Neural progenitor cell (in vitro differentiated cells): Measurements from ENCODE around the gene DKK1. TPM values are rescaled to one million over a fixed set of nuclear protein-coding genes. Genes with fewer than 3 reads are reported as not detected.

Experiments used
- DNase-seq: peaks from one replicate; pipeline ENCODE4 v3.0.0-alpha.2; 2016; ENCODE audit warnings: low spot score
- H2AFZ ChIP-seq: fragments of 200-600 bp; sonication (generic); replicated peaks from 2 replicates; pipeline ENCODE4 v1.6.1; 2016; ENCODE audit warnings: antibody characterized with exemption
- H3F3A ChIP-seq: fragments of 200-600 bp; sonication (generic); 2 replicates; pipeline ENCODE4 v1.6.1; 2016; ENCODE audit warnings: antibody characterized with exemption, low read depth
- H3K27ac ChIP-seq: fragments of 200-600 bp; sonication (generic); 2 replicates; pipeline ENCODE4 v1.5.1; 2016; ENCODE audit warnings: mild to moderate bottlenecking
- H3K27me3 ChIP-seq: fragments of 200-600 bp; sonication (generic); 2 replicates; pipeline ENCODE4 v1.6.1; 2016; ENCODE audit warnings: mild to moderate bottlenecking, moderate library complexity
- H3K36me3 ChIP-seq: fragments of 200-600 bp; sonication (generic); 2 replicates; pipeline ENCODE4 v1.5.1; 2016
- H3K4me1 ChIP-seq: fragments of 200-600 bp; sonication (generic); 2 replicates; pipeline ENCODE4 v1.6.1; 2016; ENCODE audit warnings: mixed run types
- H3K4me2 ChIP-seq: fragments of 200-600 bp; sonication (generic); 2 replicates; pipeline ENCODE4 v1.6.1; 2016
- H3K4me3 ChIP-seq: fragments of 200-600 bp; sonication (generic); 2 replicates; pipeline ENCODE4 v1.5.1; 2016
- H3K79me2 ChIP-seq: fragments of 200-600 bp; sonication (generic); 2 replicates; pipeline ENCODE4 v1.6.1; 2016; ENCODE audit warnings: low read depth
- H3K9ac ChIP-seq: fragments of 200-600 bp; sonication (generic); 2 replicates; pipeline ENCODE4 v1.6.1; 2016
- H3K9me3 ChIP-seq: fragments of 200-600 bp; sonication (generic); 2 replicates; pipeline ENCODE4 v1.5.1; 2016; ENCODE audit warnings: low read depth
- H4K20me1 ChIP-seq: fragments of 200-600 bp; sonication (generic); 2 replicates; pipeline ENCODE4 v1.6.1; 2016; ENCODE audit warnings: low read depth
- H3K27ac Mint-ChIP-seq: 3 replicates; pipeline ENCODE4 v1.8.0; 2021; ENCODE audit warnings: mixed read lengths
- H3K27me3 Mint-ChIP-seq: 2 replicates; pipeline ENCODE4 v1.8.0; 2022; ENCODE audit warnings: low read depth, mild to moderate bottlenecking, inconsistent platforms, moderate library complexity, mixed read lengths; ENCODE audit not compliant: insufficient read depth
- H3K36me3 Mint-ChIP-seq: 3 replicates; pipeline ENCODE4 v1.8.0; 2021; ENCODE audit warnings: mixed read lengths
- H3K4me1 Mint-ChIP-seq: 3 replicates; pipeline ENCODE4 v1.8.0; 2021; ENCODE audit warnings: mixed read lengths
- H3K4me3 Mint-ChIP-seq: 3 replicates; pipeline ENCODE4 v1.8.0; 2021; ENCODE audit warnings: mild to moderate bottlenecking, moderate library complexity, mixed read lengths
- H3K9me3 Mint-ChIP-seq: 3 replicates; pipeline ENCODE4 v1.8.0; 2020; ENCODE audit warnings: mixed read lengths
- CTCF ChIP-seq: fragments of 200-600 bp; sonication (generic); IDR thresholded peaks from 2 replicates; pipeline ENCODE4 v1.5.1; 2017; ENCODE audit warnings: antibody characterized with exemption, mild to moderate bottlenecking
- EZH2 ChIP-seq: fragments of 200-600 bp; sonication (generic); IDR thresholded peaks from 2 replicates; pipeline ENCODE4 v1.6.1; 2017; ENCODE audit warnings: antibody characterized with exemption, mild to moderate bottlenecking, moderate library complexity
- EZH2phosphoT487 ChIP-seq: fragments of 200-600 bp; sonication (generic); IDR thresholded peaks from 2 replicates; pipeline ENCODE4 v1.6.1; 2017; ENCODE audit warnings: antibody characterized with exemption
- total RNA-seq: library from RNA; depleted of rRNA; stranded (reverse); fragments of >200 nt; gene quantifications from 2 replicates; pipeline ENCODE4 v1.2.3, GENCODE V29; 2015; ENCODE audit warnings: low replicate concordance

DKK1 gene
- total RNA-seq, 1 donor from 2014 or later, result 16.1 TPM

GRCh38 chr10:52348037-52348564 lies 34.0 kb downstream of the DKK1 start:
- DNase-seq, result no peak
- Mint-ChIP-seq H3K9me3 (no peaks in the 10 kb centered on the region), H3K27me3 (peaks cover 3% of the 10 kb centered on the region), H3K27ac (no peak overlapping the region), H3K36me3 (no peaks in the 10 kb centered on the region), H3K4me3 (no peak overlapping the region), H3K4me1 (no peaks in the 10 kb centered on the region)
- H2AFZ ChIP-seq, result no peak overlapping the region
- TF ChIP-seq EZH2phosphoT487 (no peak), CTCF (no peak), EZH2 (no peak)
- H3K4me1 ChIP-seq, result no peaks in the 10 kb centered on the region
- no peak overlapping the region for H3K27ac ChIP-seq
- no peak overlapping the region for H3K4me2 ChIP-seq
- H3K27me3 ChIP-seq, result no peaks in the 10 kb centered on the region
- no peaks in the 10 kb centered on the region for H4K20me1 ChIP-seq
- no peaks in the 10 kb centered on the region for H3K79me2 ChIP-seq
- H3K9me3 ChIP-seq, result no peaks in the 10 kb centered on the region
- no peak overlapping the region for H3K4me3 ChIP-seq
- no peaks in the 10 kb centered on the region for H3F3A ChIP-seq
- H3K9ac ChIP-seq, result no peak overlapping the region
- H3K36me3 ChIP-seq, result no peaks in the 10 kb centered on the region

- Histone ChIP-seq H3K36me3 (no peaks in the 10 kb centered on the region), H3K4me1 (peaks cover 28% of the 10 kb centered on the region), H2AFZ (no peak overlapping the region), H3K27ac (no peak overlapping the region), H3K9me3 (no peaks in the 10 kb centered on the region), H3K4me3 (no peak overlapping the region), H3F3A (no peaks in the 10 kb centered on the region), H3K4me2 (no peak overlapping the region), H3K9ac (no peak overlapping the region), H4K20me1 (no peaks in the 10 kb centered on the region), H3K27me3 (no peaks in the 10 kb centered on the region), H3K79me2 (no peaks in the 10 kb centered on the region)
- no peak for TF ChIP-seq CTCF
- no peak for TF ChIP-seq EZH2phosphoT487
- no peak for TF ChIP-seq EZH2
- Mint-ChIP-seq H3K36me3 (no peaks in the 10 kb centered on the region), H3K27ac (no peak overlapping the region), H3K27me3 (peaks cover 3% of the 10 kb centered on the region), H3K4me1 (no peaks in the 10 kb centered on the region), H3K4me3 (no peak overlapping the region), H3K9me3 (no peaks in the 10 kb centered on the region)
- DNase-seq, result no peak
These were observed 37.8 kb downstream of the DKK1 start for GRCh38 chr10:52351914-52352330.

GRCh38 chr10:52353205-52353604 lies 39.1 kb downstream of the DKK1 start:
- Histone ChIP-seq H3K27ac (no peak overlapping the region), H3K4me3 (no peak overlapping the region), H3K4me1 (peaks cover 41% of the 10 kb centered on the region), H3K79me2 (no peaks in the 10 kb centered on the region), H3K36me3 (no peaks in the 10 kb centered on the region), H4K20me1 (no peaks in the 10 kb centered on the region), H2AFZ (no peak overlapping the region), H3K9ac (no peak overlapping the region), H3F3A (peaks cover 5% of the 10 kb centered on the region), H3K4me2 (no peak overlapping the region), H3K9me3 (no peaks in the 10 kb centered on the region), H3K27me3 (no peaks in the 10 kb centered on the region)
- Mint-ChIP-seq H3K36me3 (no peaks in the 10 kb centered on the region), H3K27ac (no peak overlapping the region), H3K4me3 (no peak overlapping the region), H3K27me3 (no peaks in the 10 kb centered on the region), H3K4me1 (no peaks in the 10 kb centered on the region), H3K9me3 (no peaks in the 10 kb centered on the region)
- TF ChIP-seq EZH2phosphoT487 (no peak), EZH2 (no peak)
- DNase-seq, result no peak

- Histone ChIP-seq H3K36me3 (no peaks in the 10 kb centered on the region), H2AFZ (no peak overlapping the region), H3K79me2 (no peaks in the 10 kb centered on the region), H3F3A (peaks cover 11% of the 10 kb centered on the region), H3K27ac (no peak overlapping the region), H3K27me3 (no peaks in the 10 kb centered on the region), H3K4me1 (peaks cover 49% of the 10 kb centered on the region), H4K20me1 (no peaks in the 10 kb centered on the region), H3K4me3 (no peak overlapping the region), H3K9me3 (no peaks in the 10 kb centered on the region), H3K4me2 (no peak overlapping the region), H3K9ac (no peak overlapping the region)
- Mint-ChIP-seq H3K9me3 (no peaks in the 10 kb centered on the region), H3K27ac (no peak overlapping the region), H3K4me1 (peaks cover 3% of the 10 kb centered on the region), H3K36me3 (no peaks in the 10 kb centered on the region), H3K27me3 (no peaks in the 10 kb centered on the region), H3K4me3 (no peak overlapping the region)
- no peak for DNase-seq
- TF ChIP-seq CTCF (no peak), EZH2 (no peak), EZH2phosphoT487 (no peak)
These were observed 39.9 kb downstream of the DKK1 start for GRCh38 chr10:52353960-52354394.
